Gastroesophageal sphincter (tissue), 3 donors: ENCODE data around the gene PGM3.

Experiments used
- CTCF ChIP-seq, 4 experiments: fragments of 200-600 bp in 2 of 4; fragments of 450-650 bp in 2 of 4; sonication (generic) in 1 of 4; IDR thresholded peaks; one replicate each; pipeline ENCODE4 v1.5.1; 2017 to 2019; ENCODE audit warnings: antibody characterized with exemption in 4 of 4, mild to moderate bottlenecking in 2 of 4, moderate library complexity in 2 of 4
- EP300 ChIP-seq: sonication (generic); formaldehyde crosslinking; IDR thresholded peaks from one replicate; pipeline ENCODE4 v1.6.1; 2017; ENCODE audit warnings: antibody characterized with exemption, mild to moderate bottlenecking
- POLR2A ChIP-seq, 2 donors: fragments of 450-650 bp; IDR thresholded peaks; one replicate each; pipeline ENCODE4 v1.6.1; 2017; ENCODE audit warnings: antibody characterized with exemption in 2 of 2, mild to moderate bottlenecking in 2 of 2, moderate library complexity in 1 of 2
- POLR2AphosphoS5 ChIP-seq: sonication (generic); formaldehyde crosslinking; IDR thresholded peaks from one replicate; pipeline ENCODE4 v1.6.1; 2017; ENCODE audit warnings: antibody characterized with exemption

- TF ChIP-seq CTCF (IDR thresholded peaks at IDR 0.05) (no peak), EP300 (no peak), POLR2AphosphoS5 (no peak), POLR2A (IDR thresholded peaks at IDR 0.05) (no peak)
Measured at GRCh38 chr6:83185096-83185495, 8.0 kb downstream of the PGM3 start.
